Lower leg skin (tissue), 3 donors: ENCODE data around the gene TACR2.

Experiments used
- CTCF ChIP-seq, 3 donors: fragments of 450-650 bp; IDR thresholded peaks; one replicate each; pipeline ENCODE4 v1.5.1; 2016; ENCODE audit warnings: antibody characterized with exemption in 3 of 3, mild to moderate bottlenecking in 3 of 3, moderate library complexity in 2 of 3
- POLR2A ChIP-seq, 2 donors: fragments of 450-650 bp; IDR thresholded peaks; one replicate each; pipeline ENCODE4 v1.6.1; 2016 to 2017; ENCODE audit warnings: antibody characterized with exemption in 2 of 2, mild to moderate bottlenecking in 1 of 2, moderate library complexity in 1 of 2

DNA sequence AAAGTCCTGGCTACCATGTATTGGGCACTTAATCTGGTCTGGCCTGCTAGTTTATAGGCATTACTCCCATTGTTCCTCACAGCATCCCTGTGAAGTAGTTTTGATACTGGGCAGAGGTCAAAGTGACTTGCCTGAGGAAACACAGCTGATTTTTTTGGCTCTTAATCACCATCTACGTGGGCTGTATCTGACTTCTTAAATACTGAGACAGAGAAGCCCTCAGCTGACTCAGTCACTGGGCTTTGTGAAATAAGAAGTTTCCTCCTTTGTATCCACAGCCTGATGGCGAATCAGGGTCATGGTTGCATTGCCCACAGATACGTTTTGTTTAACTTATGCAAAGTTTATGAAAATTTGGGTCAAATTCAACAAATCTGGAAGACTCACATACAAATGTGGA is 13.2 kb downstream of the TACR2 start:
- no peak for TF ChIP-seq CTCF (IDR thresholded peaks at IDR 0.05)
- no peak for TF ChIP-seq POLR2A (IDR thresholded peaks at IDR 0.05)
